Osteoblast (primary cell): ENCODE results near the gene MYDGF. TPM values are rescaled to one million over a fixed set of nuclear protein-coding genes. Genes with fewer than 3 reads are reported as not detected.

Source experiments
- DNase-seq: peaks from one replicate; pipeline ENCODE4 v3.0.0; 2011; ENCODE audit warnings: low spot score, mixed read lengths; ENCODE audit not compliant: insufficient read length; ENCODE audit errors: missing footprints
- H2AFZ ChIP-seq: 2 replicates; pipeline ENCODE4 v1.6.0; 2011; ENCODE audit warnings: mild to moderate bottlenecking, low read length
- H3K27ac ChIP-seq: 2 replicates; pipeline ENCODE4 v1.5.1; 2011; ENCODE audit warnings: mild to moderate bottlenecking, low read depth, low read length, moderate library complexity
- H3K27me3 ChIP-seq: 2 replicates; pipeline ENCODE4 v1.6.0; 2012; ENCODE audit warnings: mild to moderate bottlenecking, control low read depth, inconsistent platforms, low read length, moderate library complexity; ENCODE audit not compliant: insufficient read depth
- H3K36me3 ChIP-seq: 2 replicates; pipeline ENCODE4 v1.5.1; 2011; ENCODE audit warnings: mild to moderate bottlenecking, low read length, control low read depth, moderate library complexity; ENCODE audit not compliant: insufficient read depth
- H3K4me1 ChIP-seq: 2 replicates; pipeline ENCODE4 v1.5.1; 2011; ENCODE audit warnings: mild to moderate bottlenecking, low read length, control low read depth, moderate library complexity; ENCODE audit not compliant: insufficient read depth
- H3K4me2 ChIP-seq: 2 replicates; pipeline ENCODE4 v1.6.0; 2011; ENCODE audit warnings: mild to moderate bottlenecking, low read length; ENCODE audit not compliant: insufficient read depth
- H3K4me3 ChIP-seq: fragments of 200-600 bp; sonication (generic); 3 replicates; pipeline ENCODE4 v1.5.1; 2012; ENCODE audit warnings: mild to moderate bottlenecking, low read length, inconsistent platforms; ENCODE audit not compliant: insufficient read depth
- H3K79me2 ChIP-seq: 2 replicates; pipeline ENCODE4 v1.6.0; 2012; ENCODE audit warnings: mild to moderate bottlenecking, low read length, control low read depth, inconsistent platforms; ENCODE audit not compliant: insufficient read depth
- H3K9me3 ChIP-seq: 2 replicates; pipeline ENCODE4 v1.5.1; 2011; ENCODE audit warnings: low read depth, low read length, control low read depth
- H4K20me1 ChIP-seq: 2 replicates; pipeline ENCODE4 v1.6.0; 2012; ENCODE audit warnings: mild to moderate bottlenecking, low read length, control low read depth; ENCODE audit not compliant: insufficient read depth
- CTCF ChIP-seq: IDR thresholded peaks from 2 replicates; pipeline ENCODE4 v1.5.1; 2011; ENCODE audit warnings: mild to moderate bottlenecking, low read depth, low read length, moderate library complexity; ENCODE audit errors: extremely low read depth
- total RNA-seq: library from RNA; depleted of rRNA; stranded (reverse); fragments of >200 nt; gene quantifications from 2 replicates; pipeline ENCODE4 v1.2.3, GENCODE V29; 2012

MYDGF gene
- total RNA-seq, 1 donor = 152 TPM

- no peak for TF ChIP-seq CTCF
- Histone ChIP-seq H3K9me3 (no peaks in the 10 kb centered on the region), H3K4me3 (no peak overlapping the region), H3K4me1 (no peaks in the 10 kb centered on the region), H4K20me1 (no peaks in the 10 kb centered on the region), H3K79me2 (no peaks in the 10 kb centered on the region), H3K27ac (no peak overlapping the region), H3K27me3 (peaks cover 23% of the 10 kb centered on the region), H2AFZ (no peak overlapping the region), H3K4me2 (no peak overlapping the region), H3K36me3 (no peaks in the 10 kb centered on the region)
- no peak for DNase-seq
Observed at GRCh38 chr19:4613254-4613751, 56.8 kb downstream of the MYDGF start.

GRCh38 chr19:4609878-4610511 is 60.1 kb downstream of the MYDGF start:
- Histone ChIP-seq H2AFZ (no peak overlapping the region), H3K4me1 (no peaks in the 10 kb centered on the region)

More at GRCh38 chr19:4609878-4610511, 60.1 kb downstream of the MYDGF start:
- Histone ChIP-seq H3K4me3 (no peak overlapping the region), H3K9me3 (no peaks in the 10 kb centered on the region), H3K4me2 (peak overlapping the region; percentile 19), H3K27me3 (peaks cover 18% of the 10 kb centered on the region), H3K36me3 (no peaks in the 10 kb centered on the region), H3K79me2 (no peaks in the 10 kb centered on the region), H4K20me1 (no peaks in the 10 kb centered on the region), H3K27ac (no peak overlapping the region)
- peak; percentile 46 for DNase-seq
- no peak for TF ChIP-seq CTCF

Other genes with a start within 250 kb of the MYDGF start
- 120 and 136 TPM in 2 replicates for gene UBXN6, start 212.5 kb downstream of the MYDGF start, total RNA-seq
- gene HDGFL2, start 198.0 kb downstream of the MYDGF start, total RNA-seq = 44.2 and 48.5 TPM in 2 replicates
- under 0.01 TPM in 2 replicates for gene PLIN4, start 151.9 kb downstream of the MYDGF start, total RNA-seq
- gene PLIN5, start 135.1 kb downstream of the MYDGF start, total RNA-seq = 0.36 TPM in 1 of 2 replicates, not detected in the other
- gene LRG1, start 130.3 kb downstream of the MYDGF start, total RNA-seq = not detected in 2 replicates
- gene SEMA6B, start 110.7 kb downstream of the MYDGF start, total RNA-seq = 0.29 and 0.36 TPM in 2 replicates
- gene TNFAIP8L1, start 30.8 kb downstream of the MYDGF start, total RNA-seq = 1.8 TPM in 2 replicates
- gene DPP9, start 53.5 kb upstream of the MYDGF start, total RNA-seq = 26.5 and 30.4 TPM in 2 replicates
- 10.3 and 12.7 TPM in 2 replicates for gene FEM1A, start 121.4 kb upstream of the MYDGF start, total RNA-seq
- 2.7 and 3.3 TPM in 2 replicates for gene TICAM1, start 161.4 kb upstream of the MYDGF start, total RNA-seq
- gene PLIN3, start 197.3 kb upstream of the MYDGF start, total RNA-seq = 224 and 260 TPM in 2 replicates
- 0.29 and 0.36 TPM in 2 replicates for gene ARRDC5, start 232.6 kb upstream of the MYDGF start, total RNA-seq
- 7.4 and 7.6 TPM in 2 replicates for gene UHRF1, start 239.2 kb upstream of the MYDGF start, total RNA-seq